BJ (cell line): ENCODE measurements around the gene CNTN5. TPM values are rescaled to one million over a fixed set of nuclear protein-coding genes. Genes with fewer than 3 reads are reported as not detected.

Experiments
- CTCF ChIA-PET: fragments of 350-600 bp; formaldehyde crosslinking; extraction: SDS; loops from one replicate; lab custom pipeline; 2021; ENCODE audit warnings: antibody characterized with exemption, inconsistent platforms; lab: Yijun Ruan, JAX
- POLR2A ChIA-PET: fragments of 300-600 bp; sonication (Branson Sonifier 250); formaldehyde crosslinking; extraction: SDS; loops from one replicate; lab custom pipeline; 2021; ENCODE audit warnings: antibody characterized with exemption; lab: Charles Lee
- DNase-seq: peaks from one replicate; pipeline ENCODE4 v3.0.0-alpha.2; 2011; ENCODE audit warnings: low read depth
- H3K27me3 ChIP-seq: 2 replicates; pipeline ENCODE4 v1.6.0; 2011; ENCODE audit warnings: low read length; ENCODE audit not compliant: control insufficient read depth, insufficient read depth
- H3K36me3 ChIP-seq: 2 replicates; pipeline ENCODE4 v1.5.1; 2011; ENCODE audit warnings: low read length; ENCODE audit not compliant: control insufficient read depth, insufficient read depth
- H3K4me3 ChIP-seq: 2 replicates; pipeline ENCODE4 v1.5.1; 2011; ENCODE audit warnings: low read depth, mild to moderate bottlenecking, control low read depth, low read length
- polyA plus RNA-seq: library from polyadenylated mRNA; depleted of rRNA; stranded (reverse); fragments of >200 nt; gene quantifications from 2 replicates; pipeline ENCODE4 v1.2.3, GENCODE V29; 2011
- TF ChIP-seq, protein P1 (sequence below): IDR thresholded peaks from 2 replicates; pipeline ENCODE4 v1.5.1; 2011; ENCODE audit warnings: low read depth, mild to moderate bottlenecking, control low read depth, inconsistent platforms, low read length, moderate library complexity; ENCODE audit not compliant: insufficient read depth

The CNTN5 gene
- polyA plus RNA-seq, 1 experiment, result not detected

DNA sequence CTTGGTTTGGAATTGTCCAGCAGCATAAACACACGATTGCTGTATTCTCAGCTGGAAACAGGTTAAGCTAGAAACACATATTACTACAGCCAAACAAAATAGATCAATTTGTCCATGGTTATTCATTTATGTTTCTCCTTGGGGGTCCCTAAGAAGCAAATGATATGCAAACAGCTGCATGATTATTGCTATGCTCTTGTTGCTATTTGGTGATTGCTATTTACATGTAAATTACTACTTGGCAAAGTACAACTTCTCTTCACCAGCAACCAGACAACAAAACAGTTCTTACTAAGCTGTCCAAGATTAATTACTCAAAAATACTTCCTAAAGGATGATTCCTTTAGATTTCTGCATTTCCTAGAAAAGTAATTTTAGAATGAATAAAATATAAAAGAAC is 1098.4 kb downstream of the CNTN5 start:
- ChIA-PET POLR2A (no interaction called here), CTCF (no interaction called here)
- Histone ChIP-seq H3K4me3 (no peak overlapping the region), H3K36me3 (no peaks in the 10 kb centered on the region), H3K27me3 (no peaks in the 10 kb centered on the region)
- DNase-seq, result no peak
- TF ChIP-seq, protein P1, sequence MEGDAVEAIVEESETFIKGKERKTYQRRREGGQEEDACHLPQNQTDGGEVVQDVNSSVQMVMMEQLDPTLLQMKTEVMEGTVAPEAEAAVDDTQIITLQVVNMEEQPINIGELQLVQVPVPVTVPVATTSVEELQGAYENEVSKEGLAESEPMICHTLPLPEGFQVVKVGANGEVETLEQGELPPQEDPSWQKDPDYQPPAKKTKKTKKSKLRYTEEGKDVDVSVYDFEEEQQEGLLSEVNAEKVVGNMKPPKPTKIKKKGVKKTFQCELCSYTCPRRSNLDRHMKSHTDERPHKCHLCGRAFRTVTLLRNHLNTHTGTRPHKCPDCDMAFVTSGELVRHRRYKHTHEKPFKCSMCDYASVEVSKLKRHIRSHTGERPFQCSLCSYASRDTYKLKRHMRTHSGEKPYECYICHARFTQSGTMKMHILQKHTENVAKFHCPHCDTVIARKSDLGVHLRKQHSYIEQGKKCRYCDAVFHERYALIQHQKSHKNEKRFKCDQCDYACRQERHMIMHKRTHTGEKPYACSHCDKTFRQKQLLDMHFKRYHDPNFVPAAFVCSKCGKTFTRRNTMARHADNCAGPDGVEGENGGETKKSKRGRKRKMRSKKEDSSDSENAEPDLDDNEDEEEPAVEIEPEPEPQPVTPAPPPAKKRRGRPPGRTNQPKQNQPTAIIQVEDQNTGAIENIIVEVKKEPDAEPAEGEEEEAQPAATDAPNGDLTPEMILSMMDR, result no peak

GRCh38 chr11:100133114-100133513 is 1112.4 kb downstream of the CNTN5 start:
- TF ChIP-seq, protein P1, result no peak
- Histone ChIP-seq H3K36me3 (no peaks in the 10 kb centered on the region), H3K4me3 (no peak overlapping the region), H3K27me3 (no peaks in the 10 kb centered on the region)
- CTCF ChIA-PET, result no interaction called here
- POLR2A ChIA-PET, result no interaction called here
- DNase-seq, result no peak

- TF ChIP-seq, protein P1, result no peak
- CTCF ChIA-PET, result no interaction called here
- DNase-seq, result no peak
- POLR2A ChIA-PET, result no interaction called here
- no peaks in the 10 kb centered on the region for H3K27me3 ChIP-seq
- H3K4me3 ChIP-seq, result no peak overlapping the region
- no peaks in the 10 kb centered on the region for H3K36me3 ChIP-seq
Measured at GRCh38 chr11:100141201-100141600, 1120.5 kb downstream of the CNTN5 start.

DNA sequence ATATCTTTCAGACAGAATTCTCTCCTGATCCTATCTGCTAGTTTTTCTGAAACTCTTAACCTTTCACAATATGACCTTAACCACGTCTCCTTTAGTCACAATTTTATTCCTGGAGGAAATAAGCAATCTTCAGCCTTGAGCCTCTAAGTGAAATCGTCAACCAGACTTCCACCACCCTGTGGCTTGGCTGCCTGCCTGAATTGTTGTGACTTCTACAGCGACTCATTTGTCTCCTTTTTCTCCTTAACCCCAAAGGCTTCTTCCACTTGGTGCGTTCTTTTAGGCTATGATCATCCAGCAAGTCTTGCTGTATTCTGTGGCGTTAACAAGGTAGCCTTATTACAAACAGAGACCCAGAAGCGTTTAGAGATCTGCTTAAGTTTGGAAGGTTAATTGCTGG is 1131.2 kb downstream of the CNTN5 start:
- CTCF ChIA-PET, result no interaction called here
- Histone ChIP-seq H3K4me3 (no peak overlapping the region), H3K36me3 (no peaks in the 10 kb centered on the region), H3K27me3 (no peaks in the 10 kb centered on the region)
- TF ChIP-seq, protein P1, result no peak
- DNase-seq, result no peak
- POLR2A ChIA-PET, result no interaction called here

GRCh38 chr11:100152766-100153165 is 1132.0 kb downstream of the CNTN5 start:
- no peaks in the 10 kb centered on the region for H3K27me3 ChIP-seq
- H3K36me3 ChIP-seq, result no peaks in the 10 kb centered on the region
- ChIA-PET CTCF (no interaction called here), POLR2A (no interaction called here)
- H3K4me3 ChIP-seq, result no peak overlapping the region
- no peak for DNase-seq
- TF ChIP-seq, protein P1, result no peak
